ENCODE results near the gene MTMR2. TPM values are rescaled to one million over a fixed set of nuclear protein-coding genes. Genes with fewer than 3 reads are reported as not detected.

MTMR2 gene
- total and polyA plus RNA-seq, 2 experiments from 2014 or later = 15.0 to 28.0 TPM

DNA sequence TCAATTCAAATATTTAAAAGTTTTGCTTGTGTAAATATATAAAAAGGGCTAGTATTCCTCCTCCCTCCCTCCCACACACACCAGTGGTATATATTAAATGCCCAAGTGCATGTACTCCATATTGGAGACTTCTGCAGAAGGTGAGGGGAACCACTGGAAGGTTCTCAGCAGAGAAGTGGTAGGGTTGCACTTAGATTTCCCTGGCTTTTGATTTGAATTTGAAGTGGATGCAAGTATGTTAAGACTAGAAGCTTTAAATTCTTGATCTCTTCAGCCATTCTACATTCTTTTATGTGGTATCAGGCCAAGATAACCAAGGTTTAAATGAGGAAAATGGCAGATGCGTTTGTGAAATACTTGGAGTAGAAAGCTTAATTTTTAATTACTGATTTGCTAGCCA is 90.5 kb downstream of the MTMR2 start:
- no peak overlapping the region for H3K4me3 ChIP-seq
- H3K9me3 ChIP-seq (ENCODE audit: low read depth) = no peaks in the 10 kb centered on the region
- H3K27me3 ChIP-seq = no peaks in the 10 kb centered on the region
- TF ChIP-seq, protein P1, sequence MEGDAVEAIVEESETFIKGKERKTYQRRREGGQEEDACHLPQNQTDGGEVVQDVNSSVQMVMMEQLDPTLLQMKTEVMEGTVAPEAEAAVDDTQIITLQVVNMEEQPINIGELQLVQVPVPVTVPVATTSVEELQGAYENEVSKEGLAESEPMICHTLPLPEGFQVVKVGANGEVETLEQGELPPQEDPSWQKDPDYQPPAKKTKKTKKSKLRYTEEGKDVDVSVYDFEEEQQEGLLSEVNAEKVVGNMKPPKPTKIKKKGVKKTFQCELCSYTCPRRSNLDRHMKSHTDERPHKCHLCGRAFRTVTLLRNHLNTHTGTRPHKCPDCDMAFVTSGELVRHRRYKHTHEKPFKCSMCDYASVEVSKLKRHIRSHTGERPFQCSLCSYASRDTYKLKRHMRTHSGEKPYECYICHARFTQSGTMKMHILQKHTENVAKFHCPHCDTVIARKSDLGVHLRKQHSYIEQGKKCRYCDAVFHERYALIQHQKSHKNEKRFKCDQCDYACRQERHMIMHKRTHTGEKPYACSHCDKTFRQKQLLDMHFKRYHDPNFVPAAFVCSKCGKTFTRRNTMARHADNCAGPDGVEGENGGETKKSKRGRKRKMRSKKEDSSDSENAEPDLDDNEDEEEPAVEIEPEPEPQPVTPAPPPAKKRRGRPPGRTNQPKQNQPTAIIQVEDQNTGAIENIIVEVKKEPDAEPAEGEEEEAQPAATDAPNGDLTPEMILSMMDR (IDR thresholded peaks at IDR 0.05; ENCODE audit: low read depth, low read length) = no peak
- DNase-seq (ENCODE audit: low read depth in 1 of 2, low spot score in 1 of 2) = no peak
- H3K27ac ChIP-seq = peak overlapping the region; percentile 30
- H3K4me1 ChIP-seq (ENCODE audit: low read depth) = no peaks in the 10 kb centered on the region
- peaks cover 73% of the 10 kb centered on the region for H3K36me3 ChIP-seq

DNA sequence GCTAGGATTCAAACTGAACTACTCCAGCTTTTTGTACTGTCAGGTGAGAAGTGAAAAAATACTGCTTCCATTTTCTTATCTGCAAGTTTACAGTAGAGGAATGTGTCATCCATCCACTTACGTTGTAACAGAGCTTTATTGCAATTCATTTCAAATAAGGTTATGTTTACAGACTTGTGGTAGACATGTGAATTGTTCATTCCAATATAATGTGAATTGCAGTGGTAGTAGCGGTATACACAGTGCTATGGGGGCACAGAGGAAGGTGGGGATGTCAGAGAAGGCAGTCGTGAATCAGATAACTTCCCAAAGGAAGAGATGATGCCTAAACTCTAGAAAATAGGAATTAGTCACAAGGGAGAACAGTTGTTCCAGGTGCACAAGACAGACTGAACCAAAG is 91.1 kb downstream of the MTMR2 start:
- Histone ChIP-seq H3K9me3 (ENCODE audit: low read depth) (no peaks in the 10 kb centered on the region), H3K4me1 (ENCODE audit: low read depth) (no peaks in the 10 kb centered on the region), H3K4me3 (no peak overlapping the region), H3K27me3 (no peaks in the 10 kb centered on the region), H3K27ac (peak overlapping the region; percentile 30), H3K36me3 (peaks cover 75% of the 10 kb centered on the region)
- DNase-seq (ENCODE audit: low read depth in 1 of 2, low spot score in 1 of 2) = peak in 1 of 2 donors; percentile 6
- TF ChIP-seq, protein P1 (IDR thresholded peaks at IDR 0.05; ENCODE audit: low read depth, low read length) = no peak

DNA sequence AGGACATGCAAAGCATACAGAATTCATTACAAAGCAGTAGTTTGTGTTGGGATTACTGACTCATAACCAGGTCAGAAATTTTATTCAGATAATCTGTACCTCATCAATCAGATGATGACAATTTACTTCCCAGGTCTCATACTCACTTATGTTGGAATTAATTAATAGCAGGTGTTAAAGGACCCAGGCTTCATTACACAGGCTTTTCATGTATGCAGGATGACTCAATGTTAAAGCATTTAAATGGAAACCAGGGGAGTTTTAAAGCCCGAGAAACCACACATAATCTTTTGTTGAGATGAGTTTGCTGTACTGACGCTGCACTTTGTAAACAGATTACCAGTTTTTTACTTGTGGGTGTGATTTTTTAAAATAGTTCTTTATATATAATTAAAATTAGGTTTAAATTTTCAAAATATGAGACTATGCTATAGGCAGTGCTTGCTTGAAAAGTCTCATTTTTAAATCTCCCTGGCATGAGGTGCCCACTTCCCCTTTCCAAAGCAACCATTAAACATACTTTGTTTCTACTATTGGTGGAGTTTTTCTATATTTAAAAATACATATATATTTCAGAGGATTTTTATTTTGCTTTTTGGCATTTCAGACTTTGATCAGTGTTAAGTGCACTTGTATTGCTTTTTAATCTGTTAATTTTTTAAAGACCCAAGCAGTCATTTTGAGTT is 92.6 kb downstream of the MTMR2 start:
- no peaks in the 10 kb centered on the region for H3K4me1 ChIP-seq (ENCODE audit: low read depth)
- no peaks in the 10 kb centered on the region for H3K9me3 ChIP-seq (ENCODE audit: low read depth)
- TF ChIP-seq, protein P1 (IDR thresholded peaks at IDR 0.05; ENCODE audit: low read depth, low read length) = no peak
- no peaks in the 10 kb centered on the region for H3K27me3 ChIP-seq
- H3K4me3 ChIP-seq = no peak overlapping the region
- H3K27ac ChIP-seq = no peak overlapping the region
- DNase-seq (ENCODE audit: low read depth in 1 of 2, low spot score in 1 of 2) = peak in 1 of 2 donors; percentile 71
- peaks cover 67% of the 10 kb centered on the region for H3K36me3 ChIP-seq

DNA sequence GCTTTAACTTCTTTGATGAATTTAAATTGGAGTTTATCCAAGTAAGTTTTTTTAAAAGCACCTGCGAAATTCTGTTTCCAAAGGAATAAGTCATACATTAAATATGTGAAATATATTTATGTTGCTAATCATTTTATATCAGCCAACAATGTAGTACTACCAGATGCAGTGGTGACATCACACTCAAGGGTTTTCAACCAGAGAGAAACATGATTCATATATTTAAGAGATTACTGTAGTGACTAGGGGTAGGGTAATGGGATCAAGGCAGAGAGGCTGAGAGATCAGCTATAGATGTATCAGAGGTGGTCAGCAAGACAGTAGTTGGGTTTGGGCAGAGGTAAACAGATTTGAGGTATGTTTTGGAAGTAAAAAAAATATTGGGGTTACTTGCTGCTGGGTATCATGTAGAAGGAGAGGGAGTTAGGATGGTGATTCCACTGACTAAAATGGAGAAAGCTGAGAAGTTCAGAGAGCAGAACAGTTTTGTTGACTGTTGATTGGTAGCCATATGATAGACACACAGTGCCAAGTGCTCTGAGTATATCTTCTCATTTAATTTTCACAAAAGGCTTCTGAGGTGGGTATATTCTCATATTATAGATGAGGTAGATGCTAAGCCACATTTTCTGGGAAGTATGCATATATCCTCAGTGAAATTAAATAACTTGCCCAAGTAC is 94.2 kb downstream of the MTMR2 start:
- TF ChIP-seq, protein P1 (IDR thresholded peaks at IDR 0.05; ENCODE audit: low read depth, low read length) = no peak
- no peak overlapping the region for H3K27ac ChIP-seq
- peaks cover 63% of the 10 kb centered on the region for H3K36me3 ChIP-seq
- no peaks in the 10 kb centered on the region for H3K27me3 ChIP-seq
- no peak for DNase-seq (ENCODE audit: low read depth in 1 of 2, low spot score in 1 of 2)
- H3K4me1 ChIP-seq (ENCODE audit: low read depth) = no peaks in the 10 kb centered on the region
- no peak overlapping the region for H3K4me3 ChIP-seq
- no peaks in the 10 kb centered on the region for H3K9me3 ChIP-seq (ENCODE audit: low read depth)

DNA sequence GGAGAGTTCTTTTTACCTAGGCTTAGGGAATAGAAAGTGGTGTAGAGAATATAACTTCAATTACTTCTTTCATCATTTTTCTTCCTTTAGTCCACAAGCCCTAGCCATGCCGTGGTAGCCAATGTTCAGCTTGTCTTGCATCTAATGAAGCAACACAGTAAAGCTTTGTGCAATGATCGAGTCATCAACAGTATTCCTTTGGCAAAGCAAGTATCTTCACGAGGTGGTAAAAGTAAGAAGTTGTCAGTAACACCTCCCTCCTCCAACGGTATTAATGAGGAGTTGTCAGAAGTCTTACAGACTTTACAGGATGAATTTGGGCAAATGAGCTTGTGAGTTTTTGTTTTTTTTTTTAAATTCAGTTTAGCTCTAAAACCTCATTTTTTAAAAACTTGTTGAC is 96.2 kb downstream of the MTMR2 start:
- Histone ChIP-seq H3K4me1 (ENCODE audit: low read depth) (no peaks in the 10 kb centered on the region), H3K27me3 (no peaks in the 10 kb centered on the region), H3K4me3 (no peak overlapping the region), H3K9me3 (ENCODE audit: low read depth) (no peaks in the 10 kb centered on the region), H3K27ac (no peak overlapping the region), H3K36me3 (peaks cover 58% of the 10 kb centered on the region)
- peak in 1 of 2 donors; percentile 71 for DNase-seq (ENCODE audit: low read depth in 1 of 2, low spot score in 1 of 2)
- TF ChIP-seq, protein P1 (IDR thresholded peaks at IDR 0.05; ENCODE audit: low read depth, low read length) = no peak
